HEK293 (cell line): ENCODE data around the gene ADRM1.

Experiments
- CTCF ChIP-seq: fragments of 450-650 bp; formaldehyde crosslinking; IDR thresholded peaks from 2 replicates; pipeline ENCODE4 v1.5.1; 2016; ENCODE audit warnings: missing biosample characterization, missing genetic modification characterization
- ZNF10 ChIP-seq: fragments of 450-650 bp; formaldehyde crosslinking; IDR thresholded peaks from 2 replicates; pipeline ENCODE4 v1.5.1; 2017; ENCODE audit warnings: missing biosample characterization, missing genetic modification characterization
- ZNF701 ChIP-seq: fragments of 450-650 bp; formaldehyde crosslinking; IDR thresholded peaks from 2 replicates; pipeline ENCODE4 v1.5.1; 2016; ENCODE audit warnings: missing biosample characterization, missing genetic modification characterization

GRCh38 chr20:62288535-62289105 lies 14.2 kb upstream of the ADRM1 start:
- TF ChIP-seq CTCF (tag by site-specific recombination) (no peak), ZNF10 (tag by site-specific recombination) (no peak), ZNF701 (tag by site-specific recombination) (no peak)
